ENCODE measurements around the gene ZBTB3.
A peak's percentile ranks its signal among the peaks of the same experiment; 100 is the strongest.
"Not testable (repeated sequence)": the region's sequence is repeated elsewhere in the genome, so short reads cannot be mapped to it uniquely, and the experiment has no call there.

The ZBTB3 gene

DNA sequence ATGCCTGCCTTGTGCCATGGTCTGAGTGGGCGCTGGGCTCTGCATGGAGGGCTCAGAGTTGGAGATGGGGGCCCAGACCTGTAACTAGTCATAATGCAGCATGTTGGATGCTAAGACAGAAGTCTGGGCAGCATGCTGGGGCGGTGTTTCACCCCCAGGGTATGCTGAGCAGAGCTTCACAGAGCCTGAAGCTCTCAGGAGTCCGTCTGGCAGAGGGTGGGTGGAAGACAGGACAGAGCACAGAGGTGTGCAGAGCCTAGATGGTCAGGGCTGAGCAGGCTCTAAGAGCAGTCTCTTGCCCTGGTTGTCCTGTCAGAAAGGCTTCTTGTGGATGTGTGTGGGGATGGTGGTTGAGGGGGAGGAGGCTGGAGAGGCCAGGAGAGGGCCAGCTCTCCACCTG is 24.5 kb upstream of the ZBTB3 start:
- TF ChIP-seq, protein P1, sequence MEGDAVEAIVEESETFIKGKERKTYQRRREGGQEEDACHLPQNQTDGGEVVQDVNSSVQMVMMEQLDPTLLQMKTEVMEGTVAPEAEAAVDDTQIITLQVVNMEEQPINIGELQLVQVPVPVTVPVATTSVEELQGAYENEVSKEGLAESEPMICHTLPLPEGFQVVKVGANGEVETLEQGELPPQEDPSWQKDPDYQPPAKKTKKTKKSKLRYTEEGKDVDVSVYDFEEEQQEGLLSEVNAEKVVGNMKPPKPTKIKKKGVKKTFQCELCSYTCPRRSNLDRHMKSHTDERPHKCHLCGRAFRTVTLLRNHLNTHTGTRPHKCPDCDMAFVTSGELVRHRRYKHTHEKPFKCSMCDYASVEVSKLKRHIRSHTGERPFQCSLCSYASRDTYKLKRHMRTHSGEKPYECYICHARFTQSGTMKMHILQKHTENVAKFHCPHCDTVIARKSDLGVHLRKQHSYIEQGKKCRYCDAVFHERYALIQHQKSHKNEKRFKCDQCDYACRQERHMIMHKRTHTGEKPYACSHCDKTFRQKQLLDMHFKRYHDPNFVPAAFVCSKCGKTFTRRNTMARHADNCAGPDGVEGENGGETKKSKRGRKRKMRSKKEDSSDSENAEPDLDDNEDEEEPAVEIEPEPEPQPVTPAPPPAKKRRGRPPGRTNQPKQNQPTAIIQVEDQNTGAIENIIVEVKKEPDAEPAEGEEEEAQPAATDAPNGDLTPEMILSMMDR (IDR thresholded peaks at IDR 0.05; ENCODE audit: borderline replicate concordance, insufficient read depth, low read depth, low read length): no peak
- no peak overlapping the region for H3K4me3 ChIP-seq (ENCODE audit: low read depth, low read length)

GRCh38 chr11:62777389-62777788 is 23.4 kb upstream of the ZBTB3 start:
- H3K4me3 ChIP-seq (ENCODE audit: low read depth, low read length): no peak overlapping the region
- TF ChIP-seq, protein P1 (IDR thresholded peaks at IDR 0.05; ENCODE audit: borderline replicate concordance, insufficient read depth, low read depth, low read length): no peak

GRCh38 chr11:62775646-62776045 is 21.7 kb upstream of the ZBTB3 start:
- H3K4me3 ChIP-seq (ENCODE audit: low read depth, low read length): no peak overlapping the region
- TF ChIP-seq, protein P1 (IDR thresholded peaks at IDR 0.05; ENCODE audit: borderline replicate concordance, insufficient read depth, low read depth, low read length): no peak

- TF ChIP-seq, protein P1 (IDR thresholded peaks at IDR 0.05; ENCODE audit: borderline replicate concordance, insufficient read depth, low read depth, low read length): no peak
- no peak overlapping the region for H3K4me3 ChIP-seq (ENCODE audit: low read depth, low read length)
Measured at GRCh38 chr11:62774407-62774806, 20.4 kb upstream of the ZBTB3 start.

DNA sequence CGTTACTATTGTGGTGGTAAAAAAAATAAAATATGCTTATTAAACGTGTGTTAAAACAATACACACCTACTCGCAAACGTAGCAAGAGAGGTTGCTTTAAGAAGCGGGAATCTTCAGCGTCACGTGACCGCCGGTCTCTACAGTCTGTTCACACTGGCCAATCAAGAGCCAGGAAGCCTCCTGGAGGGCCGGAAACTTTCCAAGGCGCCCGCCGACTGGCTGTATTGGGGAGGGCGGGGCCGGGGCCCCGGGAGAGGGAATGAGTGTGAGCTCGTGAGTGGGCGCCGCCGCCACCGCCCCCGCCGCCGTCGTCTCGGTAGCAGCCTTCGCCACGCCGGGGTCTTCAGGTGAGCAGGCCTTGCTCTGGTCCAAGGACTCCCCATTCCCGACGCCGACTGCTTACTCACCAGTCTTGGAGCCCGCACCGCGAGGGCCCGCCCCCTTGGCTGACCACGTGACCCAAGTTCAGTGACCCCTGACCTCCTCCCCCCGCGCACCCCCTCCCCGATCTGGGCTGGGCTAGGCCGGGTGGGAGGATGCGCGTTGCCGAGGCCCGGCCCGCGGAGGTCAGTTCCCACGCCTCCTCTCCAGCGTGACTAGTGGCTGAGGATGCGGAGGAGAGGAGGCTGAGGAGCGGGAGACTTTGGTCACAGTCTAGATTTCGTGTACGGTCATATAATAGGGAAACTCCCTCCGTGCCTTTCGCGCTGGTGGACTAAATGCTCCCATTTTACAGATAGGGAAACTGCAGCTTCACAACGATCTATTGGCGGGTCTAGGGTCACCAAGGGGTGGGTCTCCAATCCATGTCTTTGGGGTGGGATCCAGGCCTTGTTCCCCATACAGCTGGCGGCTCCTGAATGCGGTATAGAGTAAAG is 17.4 kb upstream of the ZBTB3 start, which contains the start of gene TAF6L:
Gene TAF6L, plus strand, starts transcription at position 253 of the 878 bp plus-strand sequence. CDS start 4,388 bp downstream, outside the sequence.
- peak within 1 kb of the TSS; percentile 91 for H3K4me3 ChIP-seq (ENCODE audit: low read depth, low read length)
- TF ChIP-seq, protein P1 (IDR thresholded peaks at IDR 0.05; ENCODE audit: borderline replicate concordance, insufficient read depth, low read depth, low read length): no peak

DNA sequence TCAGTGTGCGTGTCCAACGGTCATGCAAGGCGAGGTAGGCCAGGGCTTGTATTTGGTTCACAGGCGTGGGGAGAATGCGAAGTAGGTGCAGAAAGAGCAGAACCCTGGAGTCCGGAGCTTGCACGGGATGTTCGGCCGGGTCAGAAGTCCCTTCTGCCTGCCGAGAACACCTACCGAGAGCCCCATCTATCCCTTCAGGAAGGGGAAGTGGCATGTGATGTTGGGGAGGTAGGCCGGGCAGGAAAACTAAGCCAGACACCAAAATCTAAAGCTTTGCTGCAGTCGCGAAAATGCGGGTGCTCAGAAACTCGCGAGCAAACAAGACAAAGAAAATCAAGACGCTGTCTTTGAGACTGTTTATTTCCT is 16.8 kb upstream of the ZBTB3 start:
- peak overlapping the region; percentile 91 for H3K4me3 ChIP-seq (ENCODE audit: low read depth, low read length)
- TF ChIP-seq, protein P1 (IDR thresholded peaks at IDR 0.05; ENCODE audit: borderline replicate concordance, insufficient read depth, low read depth, low read length): no peak

DNA sequence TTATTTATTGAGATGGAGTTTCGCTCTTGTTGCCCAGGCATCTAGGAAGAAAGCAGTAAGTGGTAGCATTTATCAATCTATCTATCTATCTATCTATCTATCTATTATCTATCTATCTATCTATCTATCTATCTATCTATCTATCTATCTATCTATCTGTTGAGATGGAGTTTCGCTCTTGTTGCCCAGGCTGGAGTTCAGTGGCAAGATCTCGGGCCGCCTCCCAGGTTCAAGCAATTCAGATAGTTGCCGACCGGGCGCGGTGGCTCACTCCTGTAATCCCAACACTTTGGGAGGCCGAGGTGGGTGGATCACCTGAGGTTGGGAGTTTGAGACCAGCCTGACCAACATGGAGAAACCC is 6.9 kb upstream of the ZBTB3 start:
- H3K4me3 ChIP-seq (ENCODE audit: low read depth, low read length): not testable (repeated sequence)
